ENCODE measurements around the gene ADAMTS14.
"Not testable (repeated sequence)": the region's sequence is repeated elsewhere in the genome, so short reads cannot be mapped to it uniquely, and the experiment has no call there.

- not testable (repeated sequence) for TF ChIP-seq CTCF (IDR thresholded peaks at IDR 0.05; ENCODE audit: low read depth, low read length, poor library complexity, severe bottlenecking); EZH2phosphoT487 (IDR thresholded peaks at IDR 0.05; ENCODE audit: borderline replicate concordance, low read length)
These were observed 40.6 kb upstream of the ADAMTS14 start for GRCh38 chr10:70631735-70632134.

Data from DOHH2 (cell line).